Ectodermal cell (in vitro differentiated cells): ENCODE measurements around the gene GRHL3.

Source experiments
- H3K27ac ChIP-seq: 2 replicates; pipeline ENCODE4 v1.7.0; 2013; ENCODE audit warnings: mild to moderate bottlenecking, low read depth, low read length; ENCODE audit not compliant: insufficient read depth, poor library complexity, severe bottlenecking
- H3K27me3 ChIP-seq: 2 replicates; pipeline ENCODE4 v1.7.0; 2013; ENCODE audit warnings: mild to moderate bottlenecking, low read length; ENCODE audit not compliant: insufficient read depth, control insufficient read depth, poor library complexity, severe bottlenecking
- H3K36me3 ChIP-seq: one replicate; pipeline ENCODE4 v1.7.0; 2013; ENCODE audit warnings: low read length; ENCODE audit not compliant: control insufficient read depth, insufficient read depth
- H3K4me1 ChIP-seq: one replicate; pipeline ENCODE4 v1.7.0; 2013; ENCODE audit warnings: low read length; ENCODE audit not compliant: control insufficient read depth, insufficient read depth
- H3K4me3 ChIP-seq: 2 replicates; pipeline ENCODE4 v1.7.0; 2013; ENCODE audit warnings: low read depth, low read length, control low read depth; ENCODE audit not compliant: insufficient read depth
- H3K9me3 ChIP-seq: 2 replicates; pipeline ENCODE4 v1.7.0; 2013; ENCODE audit warnings: mild to moderate bottlenecking, low read length, moderate library complexity; ENCODE audit not compliant: control insufficient read depth
- WGBS, 2 experiments: methylation state at CpG; one replicate each; pipeline ENCODE4 v1.1.7; 2013; ENCODE audit warnings: missing lambda C conversion rate in 2 of 2; 5-methylcytosine and 5-hydroxymethylcytosine counted together

Gene GRHL3

DNA sequence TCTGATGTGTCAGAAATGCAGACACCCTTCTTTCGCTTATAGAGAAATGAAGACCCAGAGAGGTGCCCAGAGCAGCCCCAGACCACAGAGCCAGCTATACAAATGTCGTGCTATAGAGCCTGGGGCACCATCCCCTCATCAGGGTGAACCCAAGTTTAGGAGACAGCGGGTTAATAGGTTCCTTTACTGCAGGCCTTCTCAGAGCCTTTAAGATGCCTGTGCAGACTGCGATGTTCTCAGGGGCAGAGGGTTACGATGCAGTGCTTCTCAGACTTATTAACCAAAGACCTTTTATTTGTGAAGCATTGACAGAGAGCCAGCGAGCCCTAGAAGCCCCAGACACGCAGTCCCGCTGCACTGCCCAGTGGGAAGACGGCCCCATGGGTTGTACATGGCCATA lies 47.5 kb downstream of the GRHL3 start:
- Histone ChIP-seq H3K27ac (no peak overlapping the region), H3K9me3 (no peaks in the 10 kb centered on the region), H3K4me1 (peaks cover 28% of the 10 kb centered on the region), H3K36me3 (no peaks in the 10 kb centered on the region), H3K27me3 (peaks cover 5% of the 10 kb centered on the region), H3K4me3 (no peak overlapping the region)
- WGBS, 2 experiments = 94 to 97% methylated on average over 9 of the region's 9 CpGs

DNA sequence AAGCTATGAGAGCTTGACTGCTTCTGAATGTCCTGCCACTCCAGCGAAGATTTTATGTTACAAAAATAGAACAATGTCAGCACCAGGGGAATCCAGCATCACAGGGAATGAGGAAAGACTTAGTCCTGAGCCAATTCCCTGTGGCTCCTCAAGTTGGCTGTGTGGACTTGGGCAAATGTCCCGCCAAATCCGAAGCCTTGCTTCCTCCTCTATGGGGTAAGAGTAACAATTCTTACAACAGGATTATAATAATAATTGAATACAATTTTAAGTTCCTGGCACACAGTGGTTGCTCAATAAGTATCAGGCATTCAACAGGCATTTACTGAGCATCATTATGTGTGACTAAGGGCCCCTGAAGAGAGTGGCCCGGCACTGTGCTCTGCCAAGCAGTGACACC lies 50.0 kb downstream of the GRHL3 start:
- Histone ChIP-seq H3K27ac (no peak overlapping the region), H3K36me3 (no peaks in the 10 kb centered on the region), H3K4me3 (no peak overlapping the region), H3K27me3 (no peaks in the 10 kb centered on the region), H3K9me3 (no peaks in the 10 kb centered on the region), H3K4me1 (peaks cover 20% of the 10 kb centered on the region)
- WGBS, 2 experiments = 93 to 98% methylated on average over 3 of the region's 4 CpGs

DNA sequence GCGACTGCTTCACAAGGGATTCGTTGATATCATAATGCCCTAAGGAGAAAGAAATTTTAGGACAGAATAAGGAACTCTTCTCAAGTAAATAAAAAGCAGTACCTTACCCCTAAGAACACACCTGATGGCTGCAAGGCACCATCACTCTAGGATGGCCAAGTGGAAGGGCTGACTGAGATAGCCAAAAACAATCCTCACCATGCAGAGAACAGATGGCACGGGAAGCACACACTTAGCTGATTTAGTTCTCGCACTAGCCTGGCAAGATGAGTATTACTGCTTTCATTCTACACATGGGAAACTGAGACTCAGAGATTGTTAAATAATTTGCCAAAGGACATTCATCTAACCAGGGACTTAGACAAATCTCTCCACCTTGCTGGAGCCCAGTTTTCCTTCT lies 50.6 kb downstream of the GRHL3 start:
- Histone ChIP-seq H3K36me3 (no peaks in the 10 kb centered on the region), H3K4me1 (peaks cover 14% of the 10 kb centered on the region), H3K27me3 (no peaks in the 10 kb centered on the region), H3K27ac (no peak overlapping the region), H3K4me3 (no peak overlapping the region), H3K9me3 (no peaks in the 10 kb centered on the region)
- 98 to 99% methylated on average over 4 of the region's 4 CpGs for WGBS, 2 experiments

DNA sequence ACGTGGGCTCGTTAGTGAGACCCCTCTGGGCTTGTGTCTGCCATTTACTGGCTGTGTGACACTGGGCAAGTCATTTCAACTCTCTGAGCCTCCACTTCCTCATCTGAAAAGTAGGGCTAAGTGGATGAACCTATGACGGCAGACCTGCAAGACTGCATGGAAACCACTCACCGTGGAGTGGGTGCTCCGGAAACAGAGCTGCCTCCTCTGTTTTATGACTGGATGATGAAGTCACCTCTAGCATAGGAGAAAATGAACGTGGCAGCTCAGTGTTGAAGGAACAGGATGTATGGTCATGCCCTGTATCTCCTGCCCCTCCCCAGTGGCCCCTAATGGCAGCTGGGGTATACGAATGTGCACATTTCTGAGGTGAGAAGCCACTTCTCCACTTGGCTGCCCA lies 53.9 kb downstream of the GRHL3 start:
- WGBS, 2 experiments = 93 to 94% methylated on average over 7 of the region's 7 CpGs
- H3K27me3 ChIP-seq = no peaks in the 10 kb centered on the region
- H3K4me1 ChIP-seq = peaks cover 11% of the 10 kb centered on the region
- no peak overlapping the region for H3K4me3 ChIP-seq
- no peaks in the 10 kb centered on the region for H3K36me3 ChIP-seq
- no peak overlapping the region for H3K27ac ChIP-seq
- H3K9me3 ChIP-seq = no peaks in the 10 kb centered on the region

DNA sequence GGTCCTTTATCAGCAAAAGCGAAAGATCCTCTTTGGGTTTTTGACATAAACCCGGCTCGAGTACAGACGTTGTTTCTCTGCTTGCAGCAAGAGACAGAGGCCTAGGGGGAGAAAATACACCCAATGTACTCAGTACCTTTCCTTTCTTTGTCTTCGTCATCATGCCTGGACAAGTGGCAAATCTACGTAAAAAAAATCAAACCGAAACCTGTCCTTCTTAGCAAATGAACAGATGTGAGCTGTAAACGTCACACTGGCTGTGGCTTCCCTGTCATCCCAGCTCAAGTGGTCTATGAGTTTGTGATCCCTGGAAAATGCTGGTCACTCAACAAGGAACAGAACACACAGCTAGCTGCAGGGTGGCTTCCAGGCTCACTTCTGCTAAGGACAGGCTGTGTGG lies 54.6 kb downstream of the GRHL3 start:
- Histone ChIP-seq H3K36me3 (no peaks in the 10 kb centered on the region), H3K27ac (no peak overlapping the region), H3K9me3 (no peaks in the 10 kb centered on the region), H3K4me3 (no peak overlapping the region), H3K4me1 (peaks cover 11% of the 10 kb centered on the region), H3K27me3 (no peaks in the 10 kb centered on the region)
- WGBS, 2 experiments = 93 to 94% methylated on average over 8 of the region's 8 CpGs

DNA sequence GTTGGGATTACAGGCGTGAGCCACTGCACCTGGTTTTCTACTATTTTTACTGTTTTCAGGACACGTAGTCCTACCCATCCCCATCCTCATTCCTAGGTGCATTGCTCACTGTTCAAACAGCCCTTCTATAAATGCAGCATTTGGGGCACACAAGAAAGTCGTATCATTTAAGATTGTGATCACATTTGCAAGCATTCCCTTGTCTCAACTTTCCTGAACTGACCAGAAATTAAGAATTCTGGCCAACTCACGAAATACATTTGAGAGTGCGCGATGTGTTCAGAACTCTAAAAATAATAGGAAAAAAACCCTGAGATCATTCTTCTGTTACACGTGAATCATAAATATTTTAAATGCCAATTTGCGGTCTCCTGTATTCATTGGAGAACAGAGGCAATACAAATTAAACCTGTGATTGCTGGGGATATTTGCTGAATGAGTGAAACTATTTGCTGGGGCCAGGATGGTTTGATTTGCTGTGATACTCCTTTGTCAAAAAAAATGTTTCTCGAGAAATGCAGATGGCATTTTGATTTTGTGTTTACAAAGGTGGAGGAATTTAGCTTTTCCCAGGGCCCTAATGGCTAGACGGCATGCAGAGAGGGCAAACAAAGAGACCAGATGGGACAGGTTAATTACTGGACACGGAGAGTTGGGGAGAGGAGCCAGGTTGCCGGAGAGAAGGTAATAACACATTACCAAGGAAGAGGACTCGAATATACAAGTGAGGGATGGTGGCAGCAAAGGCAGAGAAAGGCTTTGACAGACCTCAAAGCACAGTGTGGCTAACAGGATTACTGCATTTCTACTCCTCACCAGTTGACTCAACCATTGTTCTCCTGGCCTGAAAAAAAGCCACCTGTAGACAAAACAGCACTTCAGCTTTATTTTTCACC lies 56.0 kb downstream of the GRHL3 start:
- H3K27ac ChIP-seq = peak overlapping the region; percentile 32

DNA sequence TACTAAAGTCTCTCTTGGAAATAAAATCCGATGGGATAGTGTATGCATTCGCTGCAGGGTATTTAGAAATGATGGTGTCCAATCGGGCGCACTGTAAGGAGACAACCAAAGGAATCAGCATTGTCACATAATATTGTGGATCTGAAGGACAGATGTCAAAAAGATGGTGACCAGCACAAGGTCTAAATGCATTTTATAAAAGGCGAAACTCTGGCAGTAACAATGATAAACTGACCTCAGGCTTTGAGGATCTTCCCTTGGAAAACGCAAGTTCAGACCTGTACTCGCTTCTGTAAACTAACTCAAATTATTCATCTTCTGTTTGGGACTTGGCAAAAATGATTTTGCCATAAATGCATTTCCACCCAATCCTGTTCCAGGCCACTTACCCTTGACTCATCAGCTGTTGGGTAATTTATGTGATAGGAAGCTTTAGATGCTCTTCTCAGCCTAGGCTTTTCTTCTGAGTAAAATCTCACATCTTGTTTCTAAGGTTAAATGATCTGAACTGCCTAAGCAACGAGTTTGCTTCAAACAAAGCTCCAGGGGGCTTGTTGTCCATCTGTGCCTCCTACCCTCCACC lies 60.7 kb downstream of the GRHL3 start:
- Histone ChIP-seq H3K4me3 (no peak overlapping the region), H3K9me3 (no peaks in the 10 kb centered on the region), H3K27me3 (no peaks in the 10 kb centered on the region), H3K4me1 (peaks cover 7% of the 10 kb centered on the region), H3K36me3 (peaks cover 3% of the 10 kb centered on the region), H3K27ac (no peak overlapping the region)
- 89 to 93% methylated on average over 8 of the region's 8 CpGs for WGBS, 2 experiments

More for the DNA sequence above, 56.0 kb downstream of the GRHL3 start:
- no peaks in the 10 kb centered on the region for H3K9me3 ChIP-seq
- WGBS, 2 experiments = 64 to 68% methylated on average over 13 of the region's 13 CpGs
- H3K4me1 ChIP-seq = peaks cover 11% of the 10 kb centered on the region
- H3K36me3 ChIP-seq = no peaks in the 10 kb centered on the region
- H3K27me3 ChIP-seq = no peaks in the 10 kb centered on the region
- no peak overlapping the region for H3K4me3 ChIP-seq

DNA sequence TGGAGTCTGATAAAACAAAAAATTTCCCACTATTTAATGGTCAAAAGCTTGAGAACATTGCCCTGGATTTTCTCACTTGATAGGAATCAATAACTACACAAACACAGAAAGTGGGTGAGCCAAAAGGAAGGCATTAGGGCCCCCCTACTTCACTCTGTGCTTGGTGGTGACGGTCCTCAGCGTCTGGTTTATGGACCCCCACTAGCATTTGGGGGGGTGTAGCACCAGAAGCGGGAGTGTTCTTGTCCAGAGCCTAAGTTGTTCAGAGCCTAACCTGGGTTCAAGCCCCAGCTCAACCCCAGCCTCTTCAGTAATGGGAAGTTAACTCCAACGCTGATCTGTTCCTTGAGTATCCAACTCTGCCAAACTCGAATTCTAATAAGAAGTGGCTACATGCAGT lies 61.4 kb downstream of the GRHL3 start:
- Histone ChIP-seq H3K27ac (no peak overlapping the region), H3K36me3 (peaks cover 3% of the 10 kb centered on the region), H3K4me1 (peaks cover 4% of the 10 kb centered on the region), H3K9me3 (no peaks in the 10 kb centered on the region), H3K27me3 (no peaks in the 10 kb centered on the region), H3K4me3 (no peak overlapping the region)
- 94 to 96% methylated on average over 5 of the region's 5 CpGs for whole genome bisulfite sequencing, 2 experiments

DNA sequence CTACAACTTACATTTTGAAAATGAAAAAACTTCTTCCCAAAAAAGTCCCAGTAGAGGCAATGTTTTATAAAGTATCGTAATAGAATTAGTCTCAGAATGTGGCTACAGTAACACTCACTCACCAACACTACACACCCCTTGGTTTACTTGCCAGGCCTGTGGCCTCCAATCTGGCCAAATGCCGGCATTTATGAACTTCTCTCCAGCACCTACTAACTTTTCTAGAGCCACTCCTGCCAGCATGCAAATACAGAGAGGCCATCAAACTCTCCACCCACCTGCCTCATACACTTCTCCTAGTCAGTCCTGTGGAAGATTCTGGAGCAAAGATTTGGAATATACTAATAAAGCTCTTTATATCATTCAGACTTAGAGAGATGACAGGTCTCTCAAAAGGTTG lies 62.1 kb downstream of the GRHL3 start:
- Histone ChIP-seq H3K36me3 (peaks cover 3% of the 10 kb centered on the region), H3K27ac (no peak overlapping the region), H3K4me1 (no peaks in the 10 kb centered on the region), H3K9me3 (no peaks in the 10 kb centered on the region), H3K4me3 (no peak overlapping the region), H3K27me3 (no peaks in the 10 kb centered on the region)
- WGBS, 2 experiments = 87 to 98% methylated on average over 1 to 2 of the region's 2 CpGs

DNA sequence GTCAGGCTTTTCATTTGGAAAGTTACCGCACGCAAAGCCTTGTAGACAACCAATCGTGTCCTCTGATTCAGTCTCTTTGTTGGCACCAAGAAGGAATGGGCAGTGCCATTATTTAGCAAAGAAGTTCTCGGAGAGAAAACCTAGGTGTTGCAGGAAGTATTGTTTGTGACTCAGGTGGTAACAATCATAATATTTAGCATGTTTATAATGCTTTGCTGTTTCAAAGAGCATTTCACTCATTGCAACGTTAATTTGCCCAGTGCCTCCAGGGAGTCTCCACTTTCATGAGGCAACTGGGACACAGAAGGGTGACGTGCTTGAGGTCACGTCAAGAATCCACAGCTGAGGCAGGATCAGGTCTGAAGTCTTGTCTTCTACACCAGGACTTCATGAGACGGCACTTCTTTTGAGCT lies 63.0 kb downstream of the GRHL3 start:
- no peaks in the 10 kb centered on the region for H3K27me3 ChIP-seq
- 96% methylated on average over 8 of the region's 8 CpGs for WGBS, 2 experiments
- no peaks in the 10 kb centered on the region for H3K4me1 ChIP-seq

More for the DNA sequence above, 63.0 kb downstream of the GRHL3 start:
- peaks cover 3% of the 10 kb centered on the region for H3K36me3 ChIP-seq
- no peak overlapping the region for H3K4me3 ChIP-seq
- no peak overlapping the region for H3K27ac ChIP-seq
- no peaks in the 10 kb centered on the region for H3K9me3 ChIP-seq
